D341Med (cell line): Measurements from ENCODE around the gene DCDC2.
"Not testable (repeated sequence)": the region's sequence is repeated elsewhere in the genome, so short reads cannot be mapped to it uniquely, and the experiment has no call there.

Experiments used
- DNase-seq: peaks from one replicate; pipeline ENCODE4 v3.0.0; 2012; ENCODE audit warnings: low spot score

Gene DCDC2

DNA sequence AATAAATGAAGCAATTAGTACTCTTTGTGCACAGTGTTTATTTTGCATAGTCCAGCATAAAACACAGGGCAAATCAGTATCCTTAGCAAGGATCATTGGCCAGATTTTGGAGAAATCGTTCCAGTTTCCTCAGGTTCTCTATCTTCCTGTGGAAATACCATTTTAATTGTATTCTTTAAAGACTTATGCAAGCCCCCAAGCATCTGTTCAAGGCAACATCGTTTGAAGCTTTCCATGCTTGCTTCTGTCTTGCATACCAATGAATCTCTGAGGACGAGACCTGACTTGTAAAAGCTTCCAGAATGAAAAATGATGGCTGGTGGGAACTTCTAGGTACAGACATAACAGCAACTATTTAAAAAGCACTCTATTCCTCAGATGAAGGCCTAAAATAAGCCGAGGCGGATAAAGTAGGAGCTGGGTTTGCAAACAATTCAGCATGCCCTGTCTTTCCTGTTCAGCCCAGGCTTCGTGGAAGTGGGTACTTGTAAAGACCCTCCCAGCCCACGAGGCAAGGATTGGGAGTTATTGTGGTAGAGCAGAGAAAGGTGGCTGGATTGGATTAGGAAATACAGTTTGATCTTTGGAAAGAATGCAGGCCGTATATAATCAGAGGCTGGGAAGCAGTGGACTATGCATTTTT lies 210.2 kb downstream of the DCDC2 start:
- DNase-seq = no peak

DNA sequence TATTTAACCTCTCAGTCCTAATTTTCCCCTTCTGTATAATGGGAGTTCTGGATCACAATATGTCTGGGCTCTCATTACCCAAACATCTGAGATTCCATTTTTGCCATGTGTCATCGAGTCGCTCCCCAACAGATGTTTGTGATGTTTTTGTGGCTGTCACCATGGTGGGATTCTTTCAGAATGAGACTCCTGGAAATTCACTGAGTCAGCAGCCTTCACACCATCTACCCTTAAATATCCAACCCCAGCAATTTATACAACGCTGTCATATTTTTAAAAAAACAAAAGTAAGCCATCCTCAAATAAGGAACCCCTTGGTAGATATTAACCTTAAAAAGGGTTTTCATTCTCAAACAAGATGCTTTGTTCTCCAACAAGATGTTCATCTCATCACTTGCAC lies 211.0 kb downstream of the DCDC2 start:
- DNase-seq = no peak

DNA sequence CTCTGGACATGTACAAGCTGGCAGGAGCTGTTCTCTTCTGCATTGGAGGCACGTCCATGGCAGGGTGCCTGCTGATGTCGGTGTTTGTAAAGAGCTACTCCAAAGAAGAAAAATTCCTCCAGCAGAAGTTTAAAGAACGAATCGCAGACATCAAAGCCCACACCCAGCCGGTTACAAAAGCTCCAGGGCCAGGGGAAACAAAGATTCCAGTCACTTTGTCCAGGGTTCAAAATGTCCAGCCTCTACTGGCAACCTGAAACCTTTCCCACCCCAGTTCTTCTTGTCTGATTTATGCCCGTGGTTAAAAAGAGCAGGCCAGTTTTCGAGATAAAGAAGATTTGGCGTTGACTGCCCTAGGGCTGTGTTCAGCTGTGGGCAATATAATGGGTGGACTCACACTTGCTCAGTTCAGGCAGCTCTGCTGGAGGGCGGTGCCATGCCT lies 212.1 kb downstream of the DCDC2 start:
- no peak for DNase-seq

DNA sequence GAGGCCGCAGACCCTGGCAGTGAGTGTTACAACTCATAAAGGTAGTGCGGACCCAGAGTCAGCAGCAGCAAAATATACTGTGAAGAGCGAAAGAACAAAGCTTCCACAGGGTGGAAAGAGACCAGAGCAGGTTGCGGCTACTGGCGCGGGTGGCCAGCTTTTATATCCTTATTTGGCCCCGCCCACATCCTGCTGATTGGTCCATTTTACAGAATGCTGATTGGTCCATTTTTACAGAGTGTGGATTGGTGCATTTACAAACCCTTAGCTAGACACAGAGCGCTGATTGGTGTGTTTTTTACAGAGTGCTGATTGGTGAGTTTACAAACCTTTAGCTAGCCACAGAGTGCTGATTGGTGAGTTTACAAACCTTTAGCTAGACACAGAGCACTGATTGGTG lies 215.1 kb downstream of the DCDC2 start:
- not testable (repeated sequence) for DNase-seq

DNA sequence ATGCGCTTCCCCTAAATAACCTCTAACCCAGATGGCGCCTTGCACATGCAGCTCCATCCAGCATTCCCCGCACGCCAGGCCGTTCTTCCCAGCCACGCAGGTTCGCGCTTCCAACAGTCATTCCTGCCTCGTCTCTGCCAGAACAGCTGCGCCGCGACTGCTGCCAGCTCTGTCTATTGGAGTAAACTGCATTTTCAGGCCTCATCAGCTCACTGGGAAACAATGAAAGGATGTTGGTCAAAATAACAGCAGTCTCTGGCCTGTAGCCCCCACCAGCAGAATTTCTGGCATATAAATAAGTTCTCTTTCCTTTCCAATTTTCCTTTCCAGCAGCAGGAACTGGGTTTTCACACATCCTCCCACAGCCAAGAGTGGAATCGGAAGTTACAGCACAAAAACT lies 217.3 kb downstream of the DCDC2 start:
- no peak for DNase-seq

DNA sequence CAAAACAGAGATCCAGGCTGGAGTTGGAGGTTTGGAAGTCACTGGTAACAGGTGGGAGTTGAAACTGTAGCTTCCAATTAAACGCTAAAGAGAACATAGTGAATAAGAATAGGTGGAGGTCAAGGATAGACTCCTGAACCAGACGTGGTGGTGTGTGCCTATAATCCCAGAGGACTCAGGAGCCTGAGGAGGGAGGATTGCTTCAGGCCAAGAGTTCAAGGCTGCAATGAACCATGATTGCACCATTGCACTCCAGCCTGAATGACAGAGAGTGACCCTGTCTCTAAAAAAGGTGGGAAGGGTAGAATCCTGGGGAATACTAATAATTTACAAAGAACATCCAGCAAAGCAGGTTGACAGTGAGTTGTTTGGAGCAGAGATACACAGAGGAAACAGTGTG lies 218.2 kb downstream of the DCDC2 start:
- no peak for DNase-seq

DNA sequence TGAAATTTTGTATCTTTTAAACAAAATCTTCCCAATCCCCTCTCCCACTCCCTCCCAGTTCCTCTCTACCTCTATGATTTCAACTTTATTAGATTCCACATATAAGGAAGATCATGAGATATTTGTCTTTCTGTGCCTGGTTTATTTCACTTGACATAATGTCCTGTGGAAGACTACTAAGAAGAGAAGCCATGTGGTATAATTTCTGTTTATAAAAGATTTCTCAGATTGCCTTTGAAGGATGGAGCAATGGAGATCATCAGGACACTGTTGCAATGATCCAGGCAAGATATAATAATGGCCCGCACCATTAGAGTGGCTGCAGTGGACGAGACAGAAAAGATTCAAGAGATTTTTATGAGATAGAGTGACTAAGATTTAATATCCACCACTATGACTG lies 218.8 kb downstream of the DCDC2 start:
- DNase-seq = no peak

DNA sequence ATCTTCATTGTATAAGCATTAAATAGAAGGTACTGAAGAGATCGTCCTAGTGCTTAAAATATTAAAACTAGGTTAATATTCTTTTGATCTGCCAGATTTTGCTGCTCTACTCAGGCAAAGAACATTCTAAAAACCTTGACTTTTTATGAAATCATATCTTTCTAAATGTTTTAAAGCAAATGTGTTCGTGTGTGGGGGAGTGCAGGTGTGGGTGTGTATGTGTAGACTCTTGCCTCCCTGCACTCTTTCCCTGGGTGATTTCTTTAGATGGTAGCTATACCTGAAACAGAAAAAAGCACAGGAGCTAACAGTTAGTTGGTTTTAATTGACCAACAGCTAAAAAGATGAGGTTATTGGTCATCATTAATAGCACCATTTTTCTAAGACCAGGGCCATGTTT lies 226.1 kb downstream of the DCDC2 start:
- no peak for DNase-seq

DNA sequence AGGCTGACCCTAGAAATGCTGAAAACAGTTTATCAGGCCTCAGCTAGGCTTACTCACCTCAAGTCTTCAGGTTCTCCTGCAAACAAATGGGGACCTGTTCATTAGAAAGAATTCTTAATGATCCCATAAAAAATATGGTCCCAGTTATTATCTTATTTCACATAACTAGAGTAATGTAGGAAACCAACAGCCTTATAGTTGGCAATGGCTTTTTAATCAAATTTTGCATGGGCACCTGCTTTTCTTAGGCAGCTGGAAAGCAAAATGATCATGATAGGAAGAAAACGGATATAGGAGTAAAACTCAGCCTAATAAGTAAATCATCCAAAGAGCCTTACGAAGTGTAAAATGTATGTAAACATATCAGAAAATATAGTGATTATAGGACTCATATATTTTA lies 230.5 kb downstream of the DCDC2 start:
- no peak for DNase-seq

DNA sequence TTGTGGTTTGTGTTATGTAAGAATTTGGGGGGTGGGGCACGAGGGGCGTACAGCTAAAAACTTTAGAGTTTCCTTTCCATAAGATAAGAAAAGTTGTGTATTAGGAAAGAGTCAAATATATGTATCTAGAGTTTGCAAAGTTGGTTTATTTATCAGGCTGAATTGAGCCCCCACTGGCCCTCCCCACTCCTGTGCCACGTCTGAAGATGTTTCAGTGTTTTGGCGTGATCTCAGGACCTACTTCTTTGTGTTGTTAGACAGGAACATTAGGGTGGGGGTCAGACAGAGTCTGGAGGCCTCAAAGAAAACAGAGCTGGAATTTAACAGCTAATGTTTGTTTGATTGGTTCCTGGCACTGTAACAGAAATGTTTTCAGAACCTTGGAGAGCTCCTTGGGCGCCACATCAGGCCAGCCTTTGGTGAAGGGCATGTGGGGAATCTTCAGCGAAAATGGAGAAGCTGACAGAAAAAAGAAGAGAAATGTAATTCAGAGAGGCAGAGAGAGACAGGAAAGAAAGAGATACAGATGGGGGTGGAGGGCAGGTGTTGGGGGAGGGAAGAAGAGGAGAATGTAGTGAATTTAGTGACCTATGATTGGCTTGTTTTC lies 231.2 kb downstream of the DCDC2 start:
- peak; percentile 26 for DNase-seq

DNA sequence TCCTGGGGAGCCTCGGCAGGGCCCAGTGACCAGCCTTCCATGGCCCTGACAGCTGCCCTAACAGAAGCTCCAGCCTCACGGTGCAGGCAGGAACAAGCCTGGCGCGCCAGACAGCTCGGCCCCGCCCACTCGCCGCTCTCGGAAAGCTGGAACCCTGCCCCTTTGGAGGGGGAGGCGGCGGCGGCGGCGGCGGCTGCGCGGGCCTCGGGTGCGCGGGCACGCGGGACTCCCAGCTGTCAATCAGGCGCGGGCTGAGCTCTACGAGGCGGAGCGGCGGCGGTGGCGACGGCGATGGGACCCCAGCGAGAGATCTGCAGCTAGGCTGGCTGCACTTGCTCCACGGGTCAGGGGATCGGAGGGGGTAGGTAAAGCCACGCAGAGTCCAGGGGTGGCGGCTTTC lies 231.9 kb downstream of the DCDC2 start, which contains the start of gene NRSN1:
Gene NRSN1 (plus strand): TSS at position 236 of the 400 bp plus-strand sequence. CDS start 8,113 bp downstream, outside the sequence.
- DNase-seq = peak; percentile 92

DNA sequence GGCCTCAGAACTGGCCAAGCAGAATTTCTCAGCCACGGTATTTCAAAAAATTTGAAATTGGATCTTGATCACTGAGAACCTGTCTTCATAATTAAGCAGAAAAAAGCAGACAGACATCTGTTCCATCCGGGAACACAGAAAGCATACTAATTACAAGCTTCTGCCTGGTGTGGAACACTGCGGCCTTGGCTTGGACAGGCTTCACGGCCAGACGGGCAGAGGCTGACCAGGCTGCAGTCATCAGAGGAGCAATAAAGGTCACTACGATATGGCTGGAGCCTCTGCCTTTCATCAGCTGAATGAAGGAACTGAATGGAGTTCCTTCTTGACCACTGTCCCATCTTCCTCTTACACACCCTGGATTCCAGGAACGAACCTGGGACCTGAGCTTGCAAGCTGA lies 235.7 kb downstream of the DCDC2 start:
- DNase-seq = no peak
